Stomach (tissue), 4 donors: Measurements from ENCODE around the gene CTSA.

Source experiments
- CTCF ChIP-seq, 7 experiments: fragments of 450-650 bp in 4 of 7; fragments of 200-600 bp in 3 of 7; sonication (generic) in 3 of 7; IDR thresholded peaks; one replicate each; pipeline ENCODE4 v1.5.1; 2016 to 2019; ENCODE audit warnings: antibody characterized with exemption in 7 of 7, control low read depth in 2 of 7, mild to moderate bottlenecking in 1 of 7
- POLR2A ChIP-seq, 4 donors: fragments of 450-650 bp; IDR thresholded peaks; one replicate each; pipeline ENCODE4 v1.6.1; 2016; ENCODE audit warnings: antibody characterized with exemption in 4 of 4, control low read depth in 2 of 4, mild to moderate bottlenecking in 1 of 4, moderate library complexity in 1 of 4

- TF ChIP-seq CTCF (IDR thresholded peaks at IDR 0.05) (no peak), POLR2A (IDR thresholded peaks at IDR 0.05) (no peak)
These were observed 13.7 kb downstream of the CTSA start for GRCh38 chr20:45904583-45905504.
